HL-60 (cell line): ENCODE data around the gene HEPACAM.

Source experiments
- TF ChIP-seq, protein P1 (sequence below): IDR thresholded peaks from one replicate; pipeline ENCODE4 v1.5.1; 2011; ENCODE audit warnings: low read length, control low read depth, inconsistent platforms; ENCODE audit not compliant: insufficient read depth
- TF ChIP-seq, protein P2 (sequence below): IDR thresholded peaks from 2 replicates; pipeline ENCODE4 v1.6.1; 2012; ENCODE audit warnings: low read depth; ENCODE audit not compliant: insufficient replicate concordance

DNA sequence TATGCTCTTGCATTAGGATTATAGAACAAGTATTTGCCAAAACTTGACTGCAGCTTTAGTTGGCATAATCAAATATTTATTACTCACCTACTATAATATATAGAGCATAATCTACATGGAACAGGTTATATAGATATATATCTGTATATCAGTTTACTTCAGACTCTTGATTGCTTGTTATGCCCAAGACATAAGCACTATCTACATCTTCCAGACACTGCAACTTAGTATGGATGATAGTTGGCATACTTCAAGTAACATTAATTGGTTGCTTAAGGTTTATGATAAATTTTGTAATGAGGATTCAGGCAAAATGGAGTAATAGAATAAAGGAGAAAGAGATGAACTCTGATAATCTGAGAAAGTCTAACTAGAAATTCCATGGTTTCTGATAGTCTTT, 19.2 kb upstream of the HEPACAM start:
- TF ChIP-seq, protein P1, sequence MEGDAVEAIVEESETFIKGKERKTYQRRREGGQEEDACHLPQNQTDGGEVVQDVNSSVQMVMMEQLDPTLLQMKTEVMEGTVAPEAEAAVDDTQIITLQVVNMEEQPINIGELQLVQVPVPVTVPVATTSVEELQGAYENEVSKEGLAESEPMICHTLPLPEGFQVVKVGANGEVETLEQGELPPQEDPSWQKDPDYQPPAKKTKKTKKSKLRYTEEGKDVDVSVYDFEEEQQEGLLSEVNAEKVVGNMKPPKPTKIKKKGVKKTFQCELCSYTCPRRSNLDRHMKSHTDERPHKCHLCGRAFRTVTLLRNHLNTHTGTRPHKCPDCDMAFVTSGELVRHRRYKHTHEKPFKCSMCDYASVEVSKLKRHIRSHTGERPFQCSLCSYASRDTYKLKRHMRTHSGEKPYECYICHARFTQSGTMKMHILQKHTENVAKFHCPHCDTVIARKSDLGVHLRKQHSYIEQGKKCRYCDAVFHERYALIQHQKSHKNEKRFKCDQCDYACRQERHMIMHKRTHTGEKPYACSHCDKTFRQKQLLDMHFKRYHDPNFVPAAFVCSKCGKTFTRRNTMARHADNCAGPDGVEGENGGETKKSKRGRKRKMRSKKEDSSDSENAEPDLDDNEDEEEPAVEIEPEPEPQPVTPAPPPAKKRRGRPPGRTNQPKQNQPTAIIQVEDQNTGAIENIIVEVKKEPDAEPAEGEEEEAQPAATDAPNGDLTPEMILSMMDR = no peak
- TF ChIP-seq, protein P2, sequence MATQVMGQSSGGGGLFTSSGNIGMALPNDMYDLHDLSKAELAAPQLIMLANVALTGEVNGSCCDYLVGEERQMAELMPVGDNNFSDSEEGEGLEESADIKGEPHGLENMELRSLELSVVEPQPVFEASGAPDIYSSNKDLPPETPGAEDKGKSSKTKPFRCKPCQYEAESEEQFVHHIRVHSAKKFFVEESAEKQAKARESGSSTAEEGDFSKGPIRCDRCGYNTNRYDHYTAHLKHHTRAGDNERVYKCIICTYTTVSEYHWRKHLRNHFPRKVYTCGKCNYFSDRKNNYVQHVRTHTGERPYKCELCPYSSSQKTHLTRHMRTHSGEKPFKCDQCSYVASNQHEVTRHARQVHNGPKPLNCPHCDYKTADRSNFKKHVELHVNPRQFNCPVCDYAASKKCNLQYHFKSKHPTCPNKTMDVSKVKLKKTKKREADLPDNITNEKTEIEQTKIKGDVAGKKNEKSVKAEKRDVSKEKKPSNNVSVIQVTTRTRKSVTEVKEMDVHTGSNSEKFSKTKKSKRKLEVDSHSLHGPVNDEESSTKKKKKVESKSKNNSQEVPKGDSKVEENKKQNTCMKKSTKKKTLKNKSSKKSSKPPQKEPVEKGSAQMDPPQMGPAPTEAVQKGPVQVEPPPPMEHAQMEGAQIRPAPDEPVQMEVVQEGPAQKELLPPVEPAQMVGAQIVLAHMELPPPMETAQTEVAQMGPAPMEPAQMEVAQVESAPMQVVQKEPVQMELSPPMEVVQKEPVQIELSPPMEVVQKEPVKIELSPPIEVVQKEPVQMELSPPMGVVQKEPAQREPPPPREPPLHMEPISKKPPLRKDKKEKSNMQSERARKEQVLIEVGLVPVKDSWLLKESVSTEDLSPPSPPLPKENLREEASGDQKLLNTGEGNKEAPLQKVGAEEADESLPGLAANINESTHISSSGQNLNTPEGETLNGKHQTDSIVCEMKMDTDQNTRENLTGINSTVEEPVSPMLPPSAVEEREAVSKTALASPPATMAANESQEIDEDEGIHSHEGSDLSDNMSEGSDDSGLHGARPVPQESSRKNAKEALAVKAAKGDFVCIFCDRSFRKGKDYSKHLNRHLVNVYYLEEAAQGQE = no peak
